NCI-H2081 (cell line): ENCODE data around the gene APBA1.

Experiments used
- DNase-seq, 2 experiments: peaks; one replicate each; lab custom pipeline; 2025; lab: John Stamatoyannopoulos, UW

The APBA1 gene

DNA sequence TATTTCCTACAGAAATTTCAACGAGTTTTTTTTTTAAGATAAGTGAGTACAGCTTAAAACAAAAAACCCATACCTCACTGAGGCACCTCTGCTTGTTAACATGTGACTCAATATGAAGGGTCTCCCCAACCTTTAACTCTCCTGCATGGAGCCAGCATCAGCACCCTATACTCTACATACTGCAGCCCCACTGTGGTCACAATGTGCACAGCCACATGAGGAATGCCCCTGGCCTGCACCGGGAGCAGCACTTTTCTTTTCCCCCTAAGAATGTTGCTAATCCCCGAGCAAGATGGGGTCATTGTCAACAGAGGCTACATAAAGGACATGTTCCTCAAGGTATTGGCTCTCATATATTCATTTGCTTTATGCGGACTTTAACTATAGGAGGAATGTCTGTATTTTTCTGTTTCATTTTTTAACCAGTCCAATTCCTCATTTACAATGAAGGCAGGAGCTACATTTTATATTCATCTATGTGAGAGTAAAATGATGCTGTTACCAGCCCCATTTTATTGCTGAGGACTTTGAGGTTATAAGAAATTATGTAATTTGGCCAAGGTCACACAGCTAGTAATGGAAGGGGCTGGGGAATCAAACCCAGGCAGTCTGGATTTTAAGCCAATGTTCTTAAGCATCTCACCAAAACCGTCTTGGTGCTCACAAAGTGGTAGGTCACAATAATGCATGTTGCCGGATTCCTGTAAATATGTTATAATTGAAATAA, 93.0 kb downstream of the APBA1 start:
- DNase-seq: no peak

DNA sequence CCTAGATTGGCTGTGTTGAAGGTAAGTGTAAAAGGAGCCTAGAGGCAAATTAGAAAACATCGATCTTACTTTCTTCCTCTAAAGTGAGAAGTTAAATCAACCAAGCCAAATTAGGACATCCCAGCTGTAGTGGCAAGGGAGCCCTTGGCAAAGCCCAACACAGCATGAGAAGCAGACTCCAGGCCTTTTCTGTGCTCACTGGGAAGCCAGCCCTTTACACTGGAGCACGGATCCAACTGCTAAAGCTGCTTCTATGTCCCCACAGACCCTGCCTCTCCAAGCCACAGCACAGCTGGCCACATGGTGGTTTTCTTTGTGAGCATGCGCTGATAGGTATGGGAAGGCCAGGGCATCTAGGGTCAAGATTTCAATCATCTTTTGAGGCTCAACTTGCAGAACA, 94.1 kb downstream of the APBA1 start:
- DNase-seq: no peak

DNA sequence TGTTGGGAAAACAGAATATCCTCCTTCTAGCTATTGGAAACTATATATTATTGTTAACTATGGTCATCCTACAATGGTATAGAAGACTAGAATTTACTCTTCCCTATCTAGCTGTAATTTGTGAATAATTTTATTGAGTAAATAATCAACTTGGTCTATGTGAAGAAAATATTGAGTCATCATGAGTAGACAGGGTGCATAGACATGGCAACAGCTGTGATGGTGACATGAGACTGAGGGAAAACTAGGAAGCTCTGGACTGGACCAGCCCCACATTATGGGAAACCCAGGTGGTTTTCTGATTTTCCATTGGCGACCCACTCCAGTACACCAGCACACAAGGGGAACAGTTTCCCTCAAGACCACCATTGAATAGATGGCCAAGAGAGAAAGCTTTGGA, 95.0 kb downstream of the APBA1 start:
- DNase-seq: no peak

DNA sequence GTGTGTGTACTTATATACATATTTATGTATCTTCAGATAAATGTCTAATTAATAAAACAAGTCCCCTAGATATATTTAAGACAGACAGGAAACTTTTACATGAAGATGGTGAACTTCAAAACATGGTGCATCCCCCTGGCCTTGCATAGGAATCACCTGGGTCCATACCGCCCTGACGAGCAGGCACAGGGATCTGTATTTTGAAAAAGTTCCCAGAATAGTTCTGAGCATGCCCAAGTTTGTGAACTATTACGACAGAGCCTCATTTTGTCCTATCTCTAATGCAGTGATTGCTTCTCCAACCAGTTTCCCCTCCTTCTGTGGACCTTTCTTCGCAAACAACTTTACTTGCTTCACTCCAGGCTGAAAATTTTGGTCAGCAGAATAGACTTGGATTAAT, 98.1 kb downstream of the APBA1 start:
- no peak for DNase-seq

DNA sequence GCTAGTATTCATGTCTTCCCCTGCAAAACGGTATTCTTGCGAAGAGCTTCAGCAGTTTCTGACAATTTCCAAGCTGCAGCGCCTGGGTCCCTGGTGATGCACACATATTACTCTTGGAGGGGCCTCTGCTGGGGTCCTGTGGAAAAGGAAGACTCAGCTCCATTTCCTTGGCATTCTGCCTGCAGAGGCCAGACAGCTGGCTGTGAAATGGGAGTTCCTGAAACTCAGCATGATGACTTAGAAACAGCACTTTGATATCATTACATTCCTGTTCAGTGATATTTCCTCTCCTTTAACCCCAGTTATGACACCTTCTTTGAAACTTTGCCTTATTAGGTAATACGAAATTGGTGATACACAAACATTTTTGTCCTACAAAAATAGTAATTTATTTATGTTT, 98.5 kb downstream of the APBA1 start:
- no peak for DNase-seq

DNA sequence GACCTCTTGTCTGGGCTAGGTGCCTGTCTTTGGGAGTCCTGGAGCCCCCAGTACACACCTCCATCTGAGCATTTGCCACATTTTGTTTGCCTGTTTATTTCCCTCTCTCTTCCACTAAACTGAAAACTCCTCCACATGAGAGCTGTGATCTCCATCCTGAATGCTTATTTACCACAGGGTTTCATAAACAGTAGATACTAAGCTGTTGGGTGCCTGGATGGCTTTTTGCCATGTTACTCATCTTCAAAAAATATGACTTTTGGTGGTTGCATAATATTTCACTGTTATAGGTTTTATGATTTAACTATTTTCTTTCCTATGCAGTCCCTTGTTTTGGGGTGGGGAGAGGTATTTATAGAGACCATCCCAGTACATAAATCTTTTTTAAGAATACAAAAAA, 99.6 kb downstream of the APBA1 start:
- no peak for DNase-seq

DNA sequence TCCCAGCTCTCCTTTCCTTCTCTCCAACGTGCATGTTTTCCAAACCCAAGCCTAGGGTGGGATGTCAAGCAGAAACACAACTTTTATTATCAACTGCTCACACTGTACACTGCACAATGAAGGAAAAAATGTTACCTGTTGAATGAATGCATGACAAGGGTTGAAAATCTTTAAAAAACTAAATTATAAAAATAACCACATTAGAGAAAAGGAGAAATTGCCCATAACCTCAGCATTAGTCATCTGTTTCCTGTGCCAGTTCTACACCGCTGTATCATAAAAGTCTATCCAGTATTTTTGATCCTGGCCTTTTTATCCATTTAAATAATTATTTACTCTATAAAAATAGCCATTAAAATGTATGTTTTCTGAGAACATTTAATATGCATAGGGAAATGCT, 101.1 kb downstream of the APBA1 start:
- DNase-seq: no peak

DNA sequence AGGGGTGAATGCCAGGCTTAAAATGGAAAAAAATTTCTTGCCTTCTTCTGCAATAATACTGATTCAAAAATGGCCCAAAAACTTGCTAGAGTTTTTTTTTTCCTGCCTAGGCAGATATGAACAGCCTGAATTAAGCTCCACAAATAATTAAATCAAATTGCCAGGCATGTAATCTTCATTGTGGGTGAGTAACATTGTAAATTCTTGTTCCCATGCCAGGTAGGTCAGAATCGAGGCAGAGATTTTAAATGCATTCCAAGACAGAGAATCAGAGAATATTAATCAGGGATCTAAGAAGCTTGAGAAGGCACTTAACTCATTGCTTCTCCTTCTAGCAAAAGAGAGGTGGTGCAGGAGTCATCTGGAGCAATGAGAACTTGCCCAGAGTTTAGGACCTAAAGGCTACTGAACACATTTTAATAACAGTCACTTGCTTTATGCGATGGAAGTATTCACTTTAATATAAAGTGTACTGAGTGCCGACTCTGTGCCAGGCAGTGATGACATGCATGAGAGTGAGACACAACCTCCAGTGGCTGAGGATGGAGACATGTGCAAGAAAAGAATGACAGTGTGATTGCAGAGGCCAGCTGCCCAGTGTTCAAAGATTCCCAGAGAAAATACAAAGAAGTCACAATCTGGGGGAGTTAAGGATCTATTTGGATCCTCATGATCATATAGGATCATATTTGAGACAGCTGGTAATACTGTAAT, 102.3 kb downstream of the APBA1 start:
- no peak for DNase-seq

DNA sequence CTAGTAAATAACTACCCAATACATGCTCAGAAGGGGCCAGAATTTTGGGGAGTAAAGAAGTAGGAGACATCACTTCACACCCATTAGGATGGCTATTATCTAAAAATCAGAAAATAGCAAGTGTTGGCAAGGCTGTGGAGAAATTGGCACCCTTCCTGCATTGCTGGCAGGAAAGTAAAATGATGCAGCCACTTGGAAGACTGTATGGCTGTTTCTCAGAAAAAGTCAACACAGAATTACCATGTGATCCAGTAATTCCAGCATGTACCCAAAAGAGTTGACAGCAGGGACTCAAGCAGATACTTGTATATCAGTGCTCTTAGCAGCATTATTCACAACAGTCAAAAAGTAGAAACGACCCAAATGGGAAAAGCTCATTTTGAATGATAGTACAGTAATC, 107.6 kb downstream of the APBA1 start:
- no peak for DNase-seq

DNA sequence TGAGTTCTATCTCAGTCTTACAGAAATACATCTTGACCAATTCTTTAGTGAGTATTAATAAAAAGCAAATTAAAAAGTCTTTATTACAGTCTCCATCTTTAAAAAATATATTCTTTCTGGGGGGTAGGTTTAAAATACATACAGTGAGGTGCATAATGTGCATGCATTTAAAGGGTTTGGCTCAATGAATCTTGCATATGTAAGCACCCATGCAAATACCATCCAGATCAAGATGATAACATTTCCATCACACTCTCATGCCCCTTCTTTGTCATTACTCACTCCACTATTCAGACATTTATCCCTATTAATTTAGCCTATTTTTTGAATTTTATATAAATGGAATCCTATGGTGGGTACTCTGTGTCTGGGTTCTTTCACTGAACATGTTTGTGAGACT, 113.0 kb downstream of the APBA1 start:
- DNase-seq: no peak

DNA sequence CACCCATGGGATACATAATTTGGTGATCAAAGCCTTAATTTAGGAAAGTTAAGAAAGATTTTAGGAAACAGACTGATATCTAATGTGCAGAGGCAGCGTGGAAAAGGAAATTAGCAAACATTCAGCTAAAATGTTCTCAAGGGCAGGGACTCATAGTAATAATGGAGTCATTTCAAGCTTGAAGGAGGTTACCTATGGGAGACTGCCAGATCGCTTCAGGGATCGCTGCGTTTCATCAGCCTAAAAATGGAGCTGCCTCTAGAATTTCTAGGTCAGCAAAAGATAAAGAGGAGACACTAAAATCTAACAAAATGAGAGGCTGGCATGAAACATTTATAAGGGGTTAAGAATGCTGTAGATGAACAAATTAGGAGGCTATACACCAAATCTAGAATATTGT, 115.5 kb downstream of the APBA1 start:
- DNase-seq: no peak

DNA sequence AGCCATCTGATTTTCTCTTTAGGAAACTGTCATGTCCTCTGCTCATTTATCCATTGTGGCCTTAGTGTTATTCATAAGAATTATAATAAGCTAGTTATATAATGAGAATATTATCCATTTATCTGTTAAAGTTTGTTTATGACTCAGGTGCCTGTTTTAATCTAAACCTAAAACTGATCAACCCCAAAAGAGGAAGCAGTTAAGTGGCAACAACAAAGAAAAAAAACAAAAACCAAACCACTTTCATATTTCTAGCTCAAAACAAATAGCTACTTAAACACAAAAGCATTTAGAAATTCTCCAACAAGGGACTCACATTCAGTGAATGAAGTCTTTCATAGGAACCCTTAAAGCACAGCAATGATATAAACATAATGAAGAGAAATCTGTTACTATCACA, 116.4 kb downstream of the APBA1 start:
- DNase-seq: no peak

DNA sequence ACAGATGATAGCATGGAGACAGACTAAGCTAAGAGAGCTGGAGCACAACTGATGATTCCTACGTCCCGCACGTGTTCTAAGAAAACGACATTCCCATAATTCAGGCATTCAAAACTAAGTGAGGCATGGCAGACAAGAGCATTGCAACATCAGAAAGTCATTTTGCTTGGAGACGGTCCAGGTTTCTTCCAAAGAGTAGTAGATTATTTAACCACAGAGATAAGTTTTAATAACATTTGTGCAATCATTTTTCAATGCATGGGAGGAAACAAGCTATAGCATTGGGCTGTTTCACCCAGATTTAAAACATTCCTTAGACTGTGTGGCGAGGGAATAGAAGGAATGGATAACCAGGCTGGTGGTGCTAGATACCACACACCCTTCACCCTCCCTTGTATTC, 117.2 kb downstream of the APBA1 start:
- DNase-seq: no peak

DNA sequence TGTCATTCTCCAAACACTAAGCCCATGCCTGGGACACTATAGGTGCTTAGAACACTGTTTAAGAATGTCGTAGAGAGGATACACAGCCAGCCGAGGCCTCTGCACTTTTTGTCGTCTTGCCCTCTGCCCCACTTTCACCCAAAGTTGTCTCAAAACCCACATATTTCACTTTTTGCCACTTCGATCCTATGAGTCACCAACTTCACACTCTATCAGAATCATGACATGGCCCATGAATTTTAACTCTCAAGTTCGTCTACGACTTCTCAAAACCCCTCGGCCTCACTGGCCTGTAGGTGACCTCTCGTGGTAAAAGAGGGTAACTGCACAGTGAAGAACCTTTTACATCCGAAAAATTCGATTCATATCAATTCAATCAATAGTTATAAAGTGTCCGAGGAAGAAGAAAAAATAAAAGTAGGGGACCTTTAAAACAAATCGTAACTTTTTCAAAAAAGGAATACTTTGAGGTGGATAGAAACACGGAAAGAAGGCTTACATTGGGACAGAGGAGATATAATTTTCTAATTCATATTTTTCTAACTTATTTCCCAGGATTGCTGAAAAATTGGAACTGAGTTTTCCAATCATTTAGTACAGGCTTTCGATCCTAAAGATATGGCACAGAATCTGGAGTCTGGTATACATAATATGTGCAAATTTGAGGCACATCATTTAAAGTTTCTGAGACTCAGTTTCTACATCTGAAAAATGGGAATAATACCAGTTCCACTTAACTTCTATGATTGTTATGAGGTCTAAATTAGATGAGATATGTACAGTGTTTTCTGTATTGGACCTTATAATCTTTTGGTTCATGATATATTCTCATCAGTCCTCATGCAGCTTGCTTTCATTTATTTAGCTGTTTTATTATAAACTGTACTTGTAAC, 122.6 kb downstream of the APBA1 start:
- DNase-seq: peak; percentile 37 to 56

DNA sequence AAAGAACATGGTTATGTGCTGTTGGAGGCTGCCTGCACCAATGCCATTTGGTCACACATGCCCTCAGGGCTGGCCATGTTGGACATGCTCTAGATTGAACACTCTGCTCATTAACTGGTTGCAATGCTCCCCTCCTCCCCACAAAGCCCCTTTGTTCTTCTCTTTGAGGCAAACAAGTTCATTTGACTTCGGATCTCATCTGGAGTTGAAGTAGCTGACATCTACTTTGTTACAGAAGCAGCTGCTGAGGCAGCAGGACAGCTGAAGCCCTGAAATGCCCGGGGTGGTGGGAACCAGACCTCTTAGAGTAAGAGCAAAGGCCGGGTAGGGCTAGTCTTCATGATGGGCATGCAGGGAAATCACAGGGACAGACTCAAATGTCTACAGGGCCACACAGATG, 123.5 kb downstream of the APBA1 start:
- DNase-seq: no peak

DNA sequence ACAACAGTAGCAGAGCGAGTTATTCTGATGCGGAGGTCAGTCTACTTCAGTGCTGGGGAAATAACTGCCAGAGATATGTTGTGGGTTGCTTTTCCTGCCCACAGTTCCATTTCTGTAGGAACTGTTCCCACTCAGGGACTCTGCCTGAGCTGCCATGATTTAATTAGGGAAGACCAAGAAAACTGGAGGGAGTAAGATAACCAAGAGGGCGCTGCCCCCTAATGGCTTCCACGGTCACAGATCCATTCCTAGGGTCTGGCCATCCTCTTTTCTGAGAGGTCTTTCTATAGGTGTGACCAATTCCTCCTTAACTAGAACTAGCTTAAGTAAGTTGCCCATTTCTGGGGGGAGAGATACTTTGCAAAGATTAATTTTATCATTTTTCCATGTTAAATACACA, 125.9 kb downstream of the APBA1 start:
- peak; percentile 11 to 69 for DNase-seq

DNA sequence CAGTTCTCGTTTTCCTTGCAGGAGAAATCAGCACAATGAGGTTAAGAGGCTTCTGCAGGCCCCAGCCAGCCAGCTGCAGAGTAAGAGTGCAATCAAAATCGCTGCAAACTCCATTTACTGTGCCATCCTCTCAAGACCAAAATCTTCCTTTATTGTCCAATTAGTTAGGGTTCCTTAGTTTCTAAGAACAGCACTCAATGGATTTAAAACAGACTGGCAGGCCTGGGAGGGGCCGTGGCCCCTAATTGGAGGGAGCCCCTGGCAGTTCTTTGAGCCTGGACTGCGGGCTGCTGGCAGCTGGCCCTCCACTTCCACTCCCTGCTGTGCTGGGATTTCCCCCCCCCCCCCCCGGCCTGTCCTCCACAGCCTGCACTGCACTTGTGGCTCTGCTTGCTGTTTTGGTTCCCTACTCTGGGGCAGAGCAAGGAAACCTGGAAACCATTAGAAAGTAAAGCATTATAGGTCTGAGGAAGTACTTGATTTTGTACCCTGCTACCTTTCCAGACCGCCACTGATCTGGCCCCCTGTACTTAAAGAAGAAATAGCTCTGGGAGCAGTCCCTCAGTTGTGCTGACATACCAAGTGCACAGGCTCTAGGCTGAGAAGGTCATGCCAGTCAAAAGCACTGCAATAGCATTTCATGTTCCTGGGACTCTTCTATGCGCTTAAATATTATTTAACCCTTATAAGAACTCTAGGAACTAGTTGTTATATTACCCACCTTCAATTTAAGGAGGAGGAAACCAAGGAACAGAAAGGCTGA, 129.0 kb downstream of the APBA1 start:
- peak; percentile 22 to 54 for DNase-seq

DNA sequence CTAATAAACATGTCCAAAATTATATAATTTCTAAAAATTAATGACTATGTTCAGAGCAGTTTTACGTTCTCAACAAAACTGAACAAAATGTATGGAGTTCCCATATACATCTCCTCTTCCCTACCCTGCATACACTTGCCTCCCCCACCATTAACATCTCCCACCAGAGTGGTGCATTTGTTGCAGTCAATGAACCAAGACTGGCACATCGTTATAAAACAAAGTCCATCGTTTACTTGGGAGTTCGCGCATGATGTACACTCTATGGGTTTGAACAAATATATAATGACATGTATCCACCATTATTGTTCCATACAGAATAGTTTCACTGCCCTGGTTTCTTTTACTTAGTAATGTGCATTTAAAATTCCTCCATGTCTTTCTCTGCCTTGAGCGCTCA, 130.1 kb downstream of the APBA1 start:
- peak in 1 of 2 experiments; percentile 15 for DNase-seq

DNA sequence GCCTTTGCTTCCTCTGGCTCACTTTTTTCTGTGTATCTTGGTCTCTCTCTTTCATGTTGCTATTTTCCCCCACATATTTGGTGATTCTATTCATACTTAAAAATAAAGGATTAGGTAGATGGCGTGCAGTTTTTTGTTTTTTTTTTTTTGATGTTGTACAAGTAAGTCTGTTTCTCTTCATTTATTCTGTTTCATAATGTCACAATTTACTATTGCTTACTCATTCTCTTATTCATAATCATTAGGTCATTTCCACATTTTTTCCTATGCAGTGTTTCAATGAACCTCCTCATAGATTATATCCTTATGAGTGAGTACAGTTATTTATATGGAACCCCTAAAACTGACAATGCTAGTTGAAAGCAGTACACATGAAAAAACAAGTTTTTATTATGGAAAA, 136.3 kb downstream of the APBA1 start:
- no peak for DNase-seq

DNA sequence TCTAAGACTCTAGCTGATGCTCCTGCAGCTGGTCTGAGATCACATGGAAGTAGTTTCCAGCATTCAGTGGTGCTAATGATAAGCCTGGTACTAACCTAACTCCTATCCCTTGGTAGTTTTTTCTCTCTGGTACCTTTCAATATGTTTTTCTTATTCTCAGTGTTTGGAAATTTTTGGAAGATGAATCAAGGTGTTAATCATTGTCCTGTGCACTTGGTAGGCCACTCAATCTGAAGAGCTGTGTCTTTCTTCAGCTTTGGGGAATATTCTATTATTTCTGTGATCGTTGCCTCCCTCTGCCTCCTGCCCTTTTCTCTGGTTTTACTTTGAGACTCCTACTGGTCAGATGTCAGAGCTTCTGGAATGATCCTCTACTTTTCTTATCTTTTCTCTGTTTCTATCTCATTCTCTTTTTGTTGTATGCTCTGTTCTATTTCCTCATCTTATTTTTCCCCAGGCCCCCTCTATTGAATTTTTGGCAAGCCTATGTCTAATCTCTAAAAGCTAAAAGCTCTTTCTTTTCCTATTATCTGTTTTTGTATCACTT, 136.8 kb downstream of the APBA1 start:
- no peak for DNase-seq

DNA sequence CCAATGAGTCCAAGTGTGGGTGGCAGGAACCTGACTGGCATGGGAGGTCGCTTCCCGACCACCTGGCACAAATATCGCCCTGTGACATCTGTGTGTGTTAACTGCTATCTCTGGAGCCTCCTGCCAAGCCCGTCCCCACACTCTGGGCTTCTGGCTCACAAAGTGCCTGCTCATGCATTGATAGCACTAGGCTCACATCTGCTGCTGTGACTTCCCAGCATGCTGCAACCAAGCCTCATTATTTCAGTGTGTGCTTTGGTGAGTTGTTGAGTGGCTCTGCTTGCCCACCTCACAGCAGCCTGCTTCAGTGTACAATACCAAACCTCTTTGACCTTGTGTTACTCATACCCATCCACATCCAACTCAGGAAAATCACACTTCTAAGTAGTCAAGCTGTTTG, 139.8 kb downstream of the APBA1 start:
- peak; percentile 39 to 85 for DNase-seq

DNA sequence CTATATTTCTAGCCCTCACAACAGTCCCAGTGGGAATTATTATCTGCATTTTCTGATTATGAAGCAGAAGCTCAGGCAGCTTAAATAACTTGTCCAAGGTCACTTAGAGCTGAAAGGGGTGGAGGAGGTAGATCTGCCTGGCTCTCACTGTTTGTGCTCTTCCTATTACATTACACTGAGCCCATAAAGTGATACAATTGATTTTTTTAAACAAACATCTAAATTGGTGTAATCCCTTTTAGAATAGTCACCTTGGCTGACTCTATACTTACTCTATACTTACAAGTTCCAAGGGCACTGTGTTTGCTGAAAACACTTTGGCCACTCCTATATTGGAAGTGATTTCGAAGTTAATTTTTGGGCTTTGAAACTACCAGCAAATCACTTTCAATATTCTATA, 144.7 kb downstream of the APBA1 start:
- peak in 1 of 2 experiments; percentile 15 for DNase-seq
